ENCODE data around the gene KLHL6. TPM values are rescaled to one million over a fixed set of nuclear protein-coding genes. Genes with fewer than 3 reads are reported as not detected.

KLHL6 gene
- total RNA-seq, 1 experiment from 2014 or later: not detected

DNA sequence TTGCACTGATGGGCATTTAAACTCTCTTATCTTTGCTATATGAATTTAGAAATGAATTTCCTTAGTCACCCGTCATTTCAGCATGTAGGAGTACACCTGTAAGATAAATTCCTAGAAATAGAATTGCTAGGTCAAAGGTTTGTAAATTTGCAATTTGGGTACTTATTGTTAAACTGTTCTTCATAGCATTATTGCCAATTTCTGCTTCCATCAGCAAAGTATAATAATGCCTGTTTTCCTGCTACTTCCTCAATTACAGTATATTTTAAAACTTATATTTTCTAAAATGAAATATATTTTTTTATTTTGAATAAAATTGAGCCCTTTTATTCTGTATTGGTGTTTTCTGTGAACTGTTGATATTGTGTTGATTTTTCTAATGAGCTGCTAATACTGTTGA is 110.8 kb downstream of the KLHL6 start:
- Histone ChIP-seq H4K8ac (replicated peaks; ENCODE audit: insufficient read length, low read depth, low read length) (no peak overlapping the region), H3K79me1 (ENCODE audit: insufficient read depth, low read depth, low read length, poor library complexity, severe bottlenecking) (no peaks in the 10 kb centered on the region), H3K79me2 (ENCODE audit: insufficient read depth, low read length) (peaks cover 2% of the 10 kb centered on the region; the same call in 1 of the 2 replicates), H3T11ph (ENCODE audit: low read length) (no peak overlapping the region), H3K9me3 (ENCODE audit: control insufficient read depth, low read depth, low read length) (no peaks in the 10 kb centered on the region), H2AK5ac (ENCODE audit: insufficient read length, low read length) (no peak overlapping the region), H3K23ac (ENCODE audit: insufficient read length, low read depth, low read length) (no peak overlapping the region), H3K9ac (ENCODE audit: extremely low read depth, insufficient read length, low read length) (no peak overlapping the region), H2BK20ac (ENCODE audit: low read depth, low read length, poor library complexity, severe bottlenecking) (no peak overlapping the region), H3K4me2 (ENCODE audit: insufficient read depth, insufficient read length, low read length) (no peak overlapping the region), H2BK5ac (ENCODE audit: insufficient read length, low read length) (no peak overlapping the region), H2BK12ac (ENCODE audit: insufficient read length, low read depth, low read length) (no peak overlapping the region), H4K91ac (ENCODE audit: insufficient read length, low read depth, low read length) (no peak overlapping the region), H3K18ac (ENCODE audit: insufficient read length, low read depth, low read length) (no peak overlapping the region), H3K4ac (ENCODE audit: low read depth, low read length) (no peak overlapping the region), H3K23me2 (ENCODE audit: insufficient read length, low read depth, low read length, poor library complexity, severe bottlenecking) (peaks cover 3% of the 10 kb centered on the region), H2BK120ac (ENCODE audit: low read depth, low read length, poor library complexity, severe bottlenecking) (no peak overlapping the region), H4K5ac (ENCODE audit: insufficient read length, low read depth, low read length) (no peak overlapping the region), H3K27ac (ENCODE audit: insufficient read length, low read depth, low read length) (no peak overlapping the region), H3K4me1 (ENCODE audit: insufficient read depth, low read length) (no peaks in the 10 kb centered on the region), H4K20me1 (ENCODE audit: control insufficient read depth, insufficient read depth, insufficient read length) (no peaks in the 10 kb centered on the region), H2BK15ac (ENCODE audit: low read depth, low read length) (no peak overlapping the region), H2AFZ (ENCODE audit: low read length) (no peak overlapping the region), H3K56ac (ENCODE audit: insufficient read length, low read depth, low read length) (no peak overlapping the region), H3K14ac (ENCODE audit: insufficient read depth, low read length) (no peak overlapping the region), H3K27me3 (ENCODE audit: insufficient read depth, low read length) (no peaks in the 10 kb centered on the region)
- Mint-ChIP-seq H3K4me3 (no peak overlapping the region), H3K27ac (no peak overlapping the region), H3K9me3 (peaks cover 20 to 23% of the 10 kb centered on the region in 2 experiments), H3K4me1 (peaks cover 28 to 29% of the 10 kb centered on the region in 2 experiments), H3K27me3 (ENCODE audit: low read depth) (no peaks in the 10 kb centered on the region), H3K36me3 (ENCODE audit: insufficient read depth in 1 of 3, low read depth in 3 of 3) (peaks cover 3 to 13% (median 8%) of the 10 kb centered on the region in 3 experiments; a peak in 6 of 7 replicates)
- DNase-seq: no peak
- TF ChIP-seq, protein P1, sequence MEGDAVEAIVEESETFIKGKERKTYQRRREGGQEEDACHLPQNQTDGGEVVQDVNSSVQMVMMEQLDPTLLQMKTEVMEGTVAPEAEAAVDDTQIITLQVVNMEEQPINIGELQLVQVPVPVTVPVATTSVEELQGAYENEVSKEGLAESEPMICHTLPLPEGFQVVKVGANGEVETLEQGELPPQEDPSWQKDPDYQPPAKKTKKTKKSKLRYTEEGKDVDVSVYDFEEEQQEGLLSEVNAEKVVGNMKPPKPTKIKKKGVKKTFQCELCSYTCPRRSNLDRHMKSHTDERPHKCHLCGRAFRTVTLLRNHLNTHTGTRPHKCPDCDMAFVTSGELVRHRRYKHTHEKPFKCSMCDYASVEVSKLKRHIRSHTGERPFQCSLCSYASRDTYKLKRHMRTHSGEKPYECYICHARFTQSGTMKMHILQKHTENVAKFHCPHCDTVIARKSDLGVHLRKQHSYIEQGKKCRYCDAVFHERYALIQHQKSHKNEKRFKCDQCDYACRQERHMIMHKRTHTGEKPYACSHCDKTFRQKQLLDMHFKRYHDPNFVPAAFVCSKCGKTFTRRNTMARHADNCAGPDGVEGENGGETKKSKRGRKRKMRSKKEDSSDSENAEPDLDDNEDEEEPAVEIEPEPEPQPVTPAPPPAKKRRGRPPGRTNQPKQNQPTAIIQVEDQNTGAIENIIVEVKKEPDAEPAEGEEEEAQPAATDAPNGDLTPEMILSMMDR (conservative IDR thresholded peaks at IDR 0.05): no peak
- WGBS (ENCODE audit: extremely low coverage, insufficient read length, low lambda C conversion rate): no CpG with 5 or more reads among the region's 1 CpG

Data from H9 (cell line).